Activated naive CD8-positive, alpha-beta T cell treated with anti-CD3 and anti-CD28 coated beads, Interleukin-2, amount 50 U/mL, for 24 hours (primary cell): ENCODE measurements around the gene FBXW10B.
"Not testable (repeated sequence)": the region's sequence is repeated elsewhere in the genome, so short reads cannot be mapped to it uniquely, and the experiment has no call there.

Source experiments
- ATAC-seq: fragments of 150-1000 bp; cut with Tn5 transposase; one replicate; pipeline ENCODE4 v1.10.0; 2021
- DNase-seq: peaks from one replicate; pipeline ENCODE4 v3.0.0; 2021
- H3K27ac Mint-ChIP-seq: one replicate; pipeline ENCODE4 v1.8.0; 2021; ENCODE audit warnings: mild to moderate bottlenecking, mixed read lengths
- H3K27me3 Mint-ChIP-seq: one replicate; pipeline ENCODE4 v1.8.0; 2021; ENCODE audit warnings: mixed read lengths
- H3K36me3 Mint-ChIP-seq: one replicate; pipeline ENCODE4 v1.8.0; 2021; ENCODE audit warnings: low read depth, mixed read lengths
- H3K4me1 Mint-ChIP-seq: one replicate; pipeline ENCODE4 v1.8.0; 2021; ENCODE audit warnings: mixed read lengths
- H3K4me3 Mint-ChIP-seq: one replicate; pipeline ENCODE4 v1.8.0; 2021; ENCODE audit warnings: mild to moderate bottlenecking, moderate library complexity, mixed read lengths
- H3K9me3 Mint-ChIP-seq: one replicate; pipeline ENCODE4 v1.8.0; 2021; ENCODE audit warnings: mixed read lengths

Gene FBXW10B

DNA sequence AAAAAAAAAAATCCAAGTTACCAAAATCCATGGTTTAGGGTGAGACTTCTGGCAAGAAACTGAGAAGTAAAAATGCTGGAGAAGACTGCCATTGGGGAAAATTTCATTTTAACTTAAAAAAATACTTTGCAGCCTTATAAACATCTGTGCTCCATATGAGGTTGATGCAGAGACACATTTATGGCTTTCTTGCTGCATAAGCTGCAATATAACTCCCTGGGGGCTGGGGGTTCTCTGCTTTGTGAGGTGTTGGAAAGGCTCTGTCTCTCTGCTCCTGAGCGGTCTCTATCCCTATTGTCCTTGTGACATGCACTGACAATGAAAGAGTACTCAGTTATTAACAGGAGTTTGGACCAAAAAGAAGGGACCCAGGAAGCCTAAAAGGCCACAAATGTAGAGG is 6.4 kb downstream of the FBXW10B start:
- ATAC-seq, H3K4me3 Mint-ChIP-seq, H3K4me1 Mint-ChIP-seq, H3K36me3 Mint-ChIP-seq, DNase-seq, H3K27me3 Mint-ChIP-seq, H3K27ac Mint-ChIP-seq, H3K9me3 Mint-ChIP-seq: not testable (repeated sequence)

DNA sequence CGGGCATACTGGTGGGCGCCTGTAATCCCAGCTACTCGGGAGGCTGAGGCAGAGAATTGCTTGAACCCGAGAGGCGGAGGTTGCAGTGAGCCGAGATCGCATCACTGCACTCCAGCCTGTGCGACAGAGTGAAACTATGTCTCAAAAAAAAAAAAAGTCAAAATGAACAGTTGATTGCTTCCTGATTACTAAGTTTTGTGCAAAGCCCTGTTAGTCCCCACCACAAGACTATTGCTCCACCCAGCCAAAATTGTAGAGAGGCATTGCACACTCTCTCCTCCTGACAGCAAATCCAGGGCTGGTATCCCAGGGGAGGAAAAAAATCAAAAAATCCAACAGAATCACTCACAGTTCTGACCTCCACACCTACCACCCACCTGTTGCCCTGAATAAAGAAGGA is 26.5 kb downstream of the FBXW10B start:
- DNase-seq, H3K4me3 Mint-ChIP-seq, ATAC-seq, H3K27ac Mint-ChIP-seq, H3K36me3 Mint-ChIP-seq, H3K9me3 Mint-ChIP-seq: not testable (repeated sequence)
- peaks cover 27% of the 10 kb centered on the region for H3K4me1 Mint-ChIP-seq
- peaks cover 15% of the 10 kb centered on the region for H3K27me3 Mint-ChIP-seq

DNA sequence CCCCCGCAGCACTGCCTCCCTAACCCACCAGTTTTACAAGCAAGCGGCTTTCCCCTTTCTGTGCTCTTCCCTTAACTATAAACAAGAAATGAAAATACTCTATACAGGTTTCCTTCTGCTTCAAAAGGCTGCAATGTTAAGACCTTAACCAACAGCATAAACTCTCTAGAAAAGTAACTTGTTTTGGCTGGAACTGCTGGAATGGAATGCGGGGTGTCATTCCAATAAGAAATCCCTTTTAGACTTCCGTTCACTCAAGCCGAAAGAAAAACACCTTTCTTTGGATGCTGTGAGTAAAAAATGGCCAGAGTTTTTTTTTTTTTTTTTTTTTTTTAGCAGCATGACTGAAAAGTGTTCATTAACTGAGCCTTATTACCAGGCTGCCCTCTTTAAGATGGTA is 27.5 kb downstream of the FBXW10B start:
- not testable (repeated sequence) for H3K27ac Mint-ChIP-seq, H3K36me3 Mint-ChIP-seq, DNase-seq, H3K4me3 Mint-ChIP-seq, H3K9me3 Mint-ChIP-seq, ATAC-seq
- Mint-ChIP-seq H3K27me3 (peaks cover 16% of the 10 kb centered on the region), H3K4me1 (peaks cover 27% of the 10 kb centered on the region)

DNA sequence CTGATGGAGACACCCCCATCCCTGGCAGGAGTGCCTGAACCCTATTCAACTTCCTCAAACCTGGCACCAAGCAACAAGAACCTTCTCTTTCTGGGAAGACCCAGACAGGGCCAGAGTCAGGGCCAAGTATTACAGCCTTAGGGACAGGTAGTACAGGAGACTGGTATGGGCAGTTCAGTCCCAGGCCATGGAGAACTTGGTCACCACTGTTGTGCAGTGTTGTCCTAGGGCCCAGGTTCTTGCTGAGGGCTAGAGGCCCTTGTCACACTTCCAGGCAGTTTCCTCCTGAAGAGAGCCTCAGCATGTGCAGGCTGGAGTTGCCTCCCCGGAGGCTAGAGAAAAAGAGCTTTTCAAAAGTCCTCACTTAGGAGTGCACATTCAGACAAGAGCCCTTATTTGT is 28.7 kb downstream of the FBXW10B start:
- H3K36me3 Mint-ChIP-seq, H3K27ac Mint-ChIP-seq, H3K4me3 Mint-ChIP-seq, DNase-seq, ATAC-seq, H3K9me3 Mint-ChIP-seq: not testable (repeated sequence)
- peaks cover 19% of the 10 kb centered on the region for H3K27me3 Mint-ChIP-seq
- H3K4me1 Mint-ChIP-seq: peaks cover 27% of the 10 kb centered on the region

DNA sequence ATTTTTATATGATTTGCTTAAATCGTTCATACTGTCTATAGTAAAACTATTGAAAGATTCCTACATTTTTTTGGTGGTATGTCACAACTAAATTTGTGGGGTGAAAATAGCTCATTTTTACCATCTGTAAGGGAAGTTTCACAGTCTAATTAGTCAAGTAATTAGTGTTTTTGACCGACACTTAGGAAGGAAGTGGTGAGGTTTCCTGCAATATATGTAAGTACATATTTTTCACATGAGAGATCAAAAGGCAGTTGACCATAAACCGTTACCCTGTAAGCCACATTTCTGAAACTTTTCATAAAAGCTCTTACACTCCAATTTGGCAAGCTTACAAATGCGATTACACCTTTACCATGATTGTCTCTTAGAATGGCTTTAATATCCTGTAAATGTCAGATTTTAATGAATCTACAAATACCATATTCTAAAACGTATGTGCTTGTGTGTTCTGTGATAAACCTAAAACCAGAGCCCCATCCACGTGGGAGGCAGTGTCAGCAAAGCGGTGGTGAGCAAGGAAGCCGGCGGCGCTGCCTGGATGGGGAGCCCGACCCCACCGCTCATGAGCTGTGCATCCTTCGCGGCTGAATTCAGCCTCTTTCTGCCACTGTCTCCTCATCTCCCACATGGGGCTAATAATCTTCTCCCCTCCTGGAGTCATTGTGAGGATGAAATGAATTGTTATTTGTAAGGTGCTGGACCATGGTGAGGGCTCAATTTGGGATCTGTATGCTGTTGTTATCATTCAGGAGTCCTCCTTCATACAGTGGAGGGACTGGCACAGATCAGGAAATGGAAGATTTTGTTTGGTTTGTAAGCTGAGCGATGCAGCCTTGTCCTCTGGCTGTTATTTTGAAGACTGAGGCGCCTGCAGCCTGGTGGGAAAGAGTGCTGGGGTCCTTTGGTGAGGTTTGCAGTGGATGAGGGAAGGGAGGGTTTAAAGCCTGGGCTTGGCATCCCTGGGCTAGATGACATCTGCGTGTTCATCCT is 29.7 kb downstream of the FBXW10B start:
- H3K9me3 Mint-ChIP-seq, H3K27ac Mint-ChIP-seq, H3K36me3 Mint-ChIP-seq: not testable (repeated sequence)
- Mint-ChIP-seq H3K4me3 (peak overlapping the region; percentile 60), H3K4me1 (peaks cover 27% of the 10 kb centered on the region), H3K27me3 (peaks cover 18% of the 10 kb centered on the region)
- ATAC-seq: peak; percentile 76
- peak; percentile 41 for DNase-seq

DNA sequence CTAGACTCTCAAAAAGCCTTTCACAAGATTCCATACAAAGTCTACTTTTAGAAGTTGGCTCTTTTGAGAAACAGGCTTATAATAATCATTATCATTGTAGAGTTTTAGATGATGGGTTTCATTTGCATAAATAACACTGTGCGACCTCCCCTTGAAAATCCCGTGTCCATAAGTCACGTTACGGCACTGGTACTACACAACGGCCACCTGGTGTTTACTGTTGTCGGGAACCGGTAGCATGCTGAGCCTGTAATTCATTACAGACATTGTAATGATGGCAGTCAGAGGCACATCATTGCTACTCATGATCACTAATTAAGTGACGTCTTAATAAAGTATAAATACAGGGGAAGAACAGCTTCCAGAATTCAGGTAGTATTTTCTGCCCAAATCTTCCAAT is 31.5 kb downstream of the FBXW10B start:
- DNase-seq, H3K36me3 Mint-ChIP-seq, H3K4me3 Mint-ChIP-seq, H3K27ac Mint-ChIP-seq, ATAC-seq, H3K9me3 Mint-ChIP-seq: not testable (repeated sequence)
- peaks cover 14% of the 10 kb centered on the region for H3K27me3 Mint-ChIP-seq
- peaks cover 27% of the 10 kb centered on the region for H3K4me1 Mint-ChIP-seq

DNA sequence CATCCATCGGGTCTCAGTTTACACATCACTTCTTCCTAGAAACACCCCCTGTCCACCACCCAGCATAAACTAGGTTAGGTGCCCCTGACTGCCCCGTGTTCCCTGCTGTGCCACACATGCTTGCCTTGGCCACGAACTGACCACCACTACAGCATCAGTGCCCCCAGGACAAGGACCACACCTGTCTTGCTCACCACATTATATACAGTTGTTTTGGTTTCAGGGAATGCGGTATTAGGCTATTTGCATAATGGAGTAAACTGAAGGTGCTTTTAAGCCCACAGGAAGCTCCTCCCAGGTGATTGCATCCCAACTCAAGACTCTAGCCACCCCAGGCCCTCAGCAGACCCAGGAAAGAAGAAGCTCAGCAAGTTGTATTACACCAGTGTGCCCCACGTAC is 36.2 kb downstream of the FBXW10B start:
- not testable (repeated sequence) for H3K4me3 Mint-ChIP-seq, DNase-seq, H3K4me1 Mint-ChIP-seq, H3K36me3 Mint-ChIP-seq, H3K9me3 Mint-ChIP-seq, H3K27ac Mint-ChIP-seq, ATAC-seq
- peaks cover 12% of the 10 kb centered on the region for H3K27me3 Mint-ChIP-seq

DNA sequence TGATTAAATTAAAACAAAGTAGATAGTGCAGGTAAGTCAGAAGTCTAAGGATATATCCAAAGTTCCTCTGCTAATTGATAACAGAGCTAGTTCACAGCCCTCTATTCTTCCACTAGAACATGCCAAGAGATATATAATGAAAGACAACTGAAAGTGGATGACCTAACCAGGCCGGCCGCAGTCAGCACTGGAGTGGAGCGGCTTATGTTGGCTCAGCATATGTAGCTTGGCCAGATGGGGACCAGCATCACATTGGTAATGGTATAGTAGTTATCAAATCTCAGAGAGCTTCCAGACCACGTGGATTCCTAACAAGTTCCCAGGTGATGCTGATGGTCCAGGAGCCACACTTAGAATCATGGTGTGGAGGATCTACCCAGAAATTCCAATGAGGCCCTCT is 38.0 kb downstream of the FBXW10B start:
- H3K4me1 Mint-ChIP-seq, DNase-seq, H3K36me3 Mint-ChIP-seq, H3K9me3 Mint-ChIP-seq, ATAC-seq, H3K4me3 Mint-ChIP-seq, H3K27ac Mint-ChIP-seq: not testable (repeated sequence)
- peaks cover 11% of the 10 kb centered on the region for H3K27me3 Mint-ChIP-seq

DNA sequence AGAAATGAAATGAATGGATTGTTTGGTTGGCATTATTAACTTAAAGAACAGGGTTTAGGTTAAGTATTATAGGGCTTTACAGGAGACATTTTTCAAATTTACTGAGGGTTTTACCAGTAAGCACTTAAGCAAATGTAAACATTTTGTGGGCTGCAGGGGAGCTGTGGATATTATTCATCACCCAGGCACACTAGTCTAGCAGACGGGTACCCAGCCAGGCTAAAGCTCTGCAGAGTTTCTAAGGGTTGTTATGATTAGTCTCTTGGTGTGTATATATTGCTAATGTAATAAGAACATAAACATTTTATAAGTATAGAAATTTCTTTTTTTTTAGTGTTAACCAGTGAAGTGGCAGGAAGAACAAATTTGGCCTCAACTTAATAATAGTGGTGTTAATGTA is 42.7 kb downstream of the FBXW10B start:
- H3K9me3 Mint-ChIP-seq, ATAC-seq, H3K27ac Mint-ChIP-seq, DNase-seq, H3K4me3 Mint-ChIP-seq, H3K4me1 Mint-ChIP-seq, H3K36me3 Mint-ChIP-seq: not testable (repeated sequence)
- H3K27me3 Mint-ChIP-seq: peaks cover 11% of the 10 kb centered on the region

DNA sequence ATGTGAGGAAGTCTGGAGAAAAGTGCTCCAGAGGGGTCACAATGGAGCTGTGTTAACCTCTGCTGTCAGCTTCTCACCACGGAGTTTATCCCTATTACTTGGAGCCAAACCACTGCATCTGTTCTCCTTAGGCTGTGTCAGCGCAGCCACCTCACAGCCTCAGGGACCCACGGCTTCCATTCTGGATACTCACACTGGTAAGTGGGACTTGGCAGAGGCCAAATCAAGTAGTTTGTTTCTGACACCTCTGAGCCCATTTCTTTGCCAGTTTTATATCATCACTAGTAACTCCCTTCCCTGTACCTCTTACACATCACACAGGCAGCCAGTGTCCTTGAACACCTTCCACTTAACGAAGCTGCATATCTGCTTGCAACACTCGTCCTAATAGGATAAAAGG is 44.8 kb downstream of the FBXW10B start:
- H3K4me1 Mint-ChIP-seq, H3K36me3 Mint-ChIP-seq, H3K4me3 Mint-ChIP-seq, H3K9me3 Mint-ChIP-seq, ATAC-seq, H3K27ac Mint-ChIP-seq, DNase-seq: not testable (repeated sequence)
- peaks cover 14% of the 10 kb centered on the region for H3K27me3 Mint-ChIP-seq

DNA sequence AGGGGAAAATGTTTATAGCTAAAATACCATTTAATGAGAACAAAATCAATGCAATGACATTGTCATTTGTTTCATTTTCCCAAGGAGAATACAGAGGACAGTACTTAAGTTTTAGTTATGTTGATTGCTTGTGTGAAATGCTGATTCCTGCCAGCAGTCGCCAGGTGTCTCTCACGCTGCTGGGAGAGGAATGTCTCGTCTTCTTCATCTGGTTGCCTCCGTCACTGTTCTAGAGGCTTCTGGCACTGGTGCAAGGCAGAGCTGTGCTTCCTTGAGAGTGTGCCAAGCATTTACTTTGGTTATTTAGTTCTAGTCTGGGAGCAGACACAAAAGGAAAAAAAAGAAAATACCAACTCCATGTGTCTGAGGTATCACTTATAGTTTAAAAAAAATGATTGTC is 45.6 kb downstream of the FBXW10B start:
- not testable (repeated sequence) for H3K36me3 Mint-ChIP-seq, DNase-seq, H3K9me3 Mint-ChIP-seq, H3K4me3 Mint-ChIP-seq, H3K27ac Mint-ChIP-seq, ATAC-seq, H3K4me1 Mint-ChIP-seq
- peaks cover 15% of the 10 kb centered on the region for H3K27me3 Mint-ChIP-seq
